K562 (cell line): Measurements from ENCODE around the gene S100A3. TPM values are rescaled to one million over a fixed set of nuclear protein-coding genes. Genes with fewer than 3 reads are reported as not detected.

ENCODE experiments used
- ARID2 ChIP-seq: fragments of 450-650 bp; IDR thresholded peaks from 2 replicates; pipeline ENCODE4 v1.6.1; 2017; ENCODE audit warnings: antibody characterized with exemption, mild to moderate bottlenecking
- CTCFL ChIP-seq: IDR thresholded peaks from 2 replicates; pipeline ENCODE4 v1.6.1; 2011; ENCODE audit warnings: borderline replicate concordance, low read depth, mild to moderate bottlenecking, moderate library complexity, low read length; ENCODE audit not compliant: insufficient read depth, poor library complexity, severe bottlenecking
- ETS1 ChIP-seq: conservative IDR thresholded peaks from 2 replicates; pipeline ENCODE4 v1.6.1; 2011; ENCODE audit warnings: low read depth, mild to moderate bottlenecking, low read length; ENCODE audit not compliant: control insufficient read depth
- ETS2 ChIP-seq: IDR thresholded peaks from 2 replicates; pipeline ENCODE4 v1.6.1; 2016; ENCODE audit warnings: borderline replicate concordance, missing genetic modification characterization, mild to moderate bottlenecking, moderate library complexity, missing compliant biosample characterization; ENCODE audit not compliant: poor library complexity, severe bottlenecking
- ETV5 ChIP-seq: sonication (generic); formaldehyde crosslinking; IDR thresholded peaks from 2 replicates; pipeline ENCODE4 v1.4.0; 2020; ENCODE audit warnings: low read depth, mild to moderate bottlenecking, missing genetic modification reagents
- HDGF ChIP-seq: fragments of 450-650 bp; IDR thresholded peaks from 2 replicates; pipeline ENCODE4 v1.6.1; 2016
- JUND ChIP-seq, 2 experiments: IDR thresholded peaks; 2 replicates in 1 of 2; 3 replicates in 1 of 2; pipeline ENCODE4 v1.6.1; 2011; ENCODE audit warnings: borderline replicate concordance in 2 of 2, low read depth in 2 of 2, low read length in 2 of 2, improper control_type of control experiment in 1 of 2, missing biosample characterization in 1 of 2, missing genetic modification characterization in 1 of 2, missing genetic modification reagents in 1 of 2
- MAX ChIP-seq: sonication (generic); formaldehyde crosslinking; IDR thresholded peaks from 2 replicates; pipeline ENCODE4 v1.9.0; 2022; ENCODE audit warnings: mild to moderate bottlenecking, missing genetic modification reagents
- MAZ ChIP-seq, 2 experiments: fragments of 450-650 bp in 1 of 2; sonication (generic) in 1 of 2; formaldehyde crosslinking; IDR thresholded peaks in 1 of 2; conservative IDR thresholded peaks in 1 of 2; 2 replicates each; pipeline versions ENCODE4 v1.4.0 to v1.5.0; 2020; ENCODE audit warnings: mild to moderate bottlenecking in 1 of 2, missing genetic modification reagents in 1 of 2
- RUNX1 ChIP-seq: sonication (generic); IDR thresholded peaks from 2 replicates; pipeline ENCODE4 v1.6.1; 2016; ENCODE audit warnings: antibody characterized with exemption, low read depth
- ZNF12 ChIP-seq: sonication (generic); formaldehyde crosslinking; IDR thresholded peaks from 2 replicates; pipeline ENCODE4 v1.4.0; 2020; ENCODE audit warnings: mild to moderate bottlenecking, missing genetic modification reagents
- ZNF239 ChIP-seq: fragments of 250-450 bp; sonication (Bioruptor Pico); IDR thresholded peaks from 2 replicates; pipeline ENCODE4 v1.4.0; 2020; ENCODE audit warnings: mild to moderate bottlenecking
- ZNF778 ChIP-seq: fragments of 450-650 bp; formaldehyde crosslinking; IDR thresholded peaks from 2 replicates; pipeline ENCODE4 v1.4.0; 2020; ENCODE audit warnings: mild to moderate bottlenecking, moderate library complexity
- polyA plus RNA-seq, 8 experiments: library from polyadenylated mRNA; depleted of rRNA in 4 of 8; stranded (reverse) in 5 of 8; unstranded in 3 of 8; fragments of >200 nt; fragmentation: Nextera tagmentation in 2 of 8; fragmentation: Illumina TruSeq in 1 of 8; extraction: Ambion mirVana in 2 of 8; extraction: Trizol in 1 of 8; gene quantifications; 2 replicates each; pipeline versions ENCODE4 v1.2.1 to v1.2.3, GENCODE V29; 2011 to 2014; ENCODE audit warnings: inconsistent platforms in 1 of 8, missing spikeins in 1 of 8
- total RNA-seq, 7 experiments: library from RNA; depleted of rRNA in 6 of 7; stranded (reverse); fragments of >200 nt in 6 of 7; fragmentation: Illumina TruSeq in 2 of 7; extraction: Trizol in 2 of 7; gene quantifications; 2 replicates each; pipeline versions ENCODE4 v1.2.1 to v1.2.3, GENCODE V29; 2011 to 2021; ENCODE audit warnings: low replicate concordance in 1 of 7

S100A3 gene
- total and polyA plus RNA-seq, 9 of the 15 experiments (the other 6 are each of a cell fraction or from before 2014, with no cell fraction given) = 0.08 to 1.7 (median 0.18) TPM; not detected in 4

- TF ChIP-seq ZNF778 (CRISPR knock-in tag) = no peak
- 0 out of 2 replicates have a peak, but pooled peaks have one; percentile 46 for TF ChIP-seq ETS1
- TF ChIP-seq MAX (CRISPR knock-in tag) = peak; percentile 73; the same call in 1 of the 2 replicates
- TF ChIP-seq ETS2 (tag) = no peak
- peak; percentile 36 for TF ChIP-seq CTCFL
- no peak for TF ChIP-seq ETV5
- TF ChIP-seq ARID2 = peak; percentile 68
- TF ChIP-seq RUNX1 = no peak
- peak; percentile 45 for TF ChIP-seq JUND (IDR thresholded peaks at IDR 0.05; ENCODE audit: borderline replicate concordance, low read depth, low read length)
- no peak; the same call in 2 of the 3 replicates for TF ChIP-seq JUND (tag; IDR thresholded peaks at IDR 0.05; ENCODE audit: borderline replicate concordance, low read depth, low read length)
- no peak for TF ChIP-seq HDGF
- no peak for TF ChIP-seq ZNF12 (CRISPR knock-in tag)
- peak; percentile 35 to 47; a peak in 2 of 4 replicates for TF ChIP-seq MAZ (CRISPR knock-in tag; conservative IDR thresholded peaks at IDR 0.05 in 1 of 2, IDR thresholded peaks at IDR 0.05 in 1 of 2)
- no peak for TF ChIP-seq ZNF239 (CRISPR knock-in tag)
Observed at GRCh38 chr1:153510984-153511410, 38.1 kb downstream of the S100A3 start (continued).
